GM18907 (cell line): ENCODE measurements around the gene NBAS.
"Not testable (repeated sequence)": the region's sequence is repeated elsewhere in the genome, so short reads cannot be mapped to it uniquely, and the experiment has no call there.

Source experiments
- ATAC-seq: cut with Tn5 transposase; IDR thresholded peaks from one replicate; pipeline ENCODE4 v1.9.1; 2021; ENCODE audit warnings: mild to moderate bottlenecking, moderate library complexity; ENCODE audit not compliant: unreplicated experiment

NBAS gene

GRCh38 chr2:15238028-15238427, 323.1 kb downstream of the NBAS start:
- no peak for ATAC-seq

DNA sequence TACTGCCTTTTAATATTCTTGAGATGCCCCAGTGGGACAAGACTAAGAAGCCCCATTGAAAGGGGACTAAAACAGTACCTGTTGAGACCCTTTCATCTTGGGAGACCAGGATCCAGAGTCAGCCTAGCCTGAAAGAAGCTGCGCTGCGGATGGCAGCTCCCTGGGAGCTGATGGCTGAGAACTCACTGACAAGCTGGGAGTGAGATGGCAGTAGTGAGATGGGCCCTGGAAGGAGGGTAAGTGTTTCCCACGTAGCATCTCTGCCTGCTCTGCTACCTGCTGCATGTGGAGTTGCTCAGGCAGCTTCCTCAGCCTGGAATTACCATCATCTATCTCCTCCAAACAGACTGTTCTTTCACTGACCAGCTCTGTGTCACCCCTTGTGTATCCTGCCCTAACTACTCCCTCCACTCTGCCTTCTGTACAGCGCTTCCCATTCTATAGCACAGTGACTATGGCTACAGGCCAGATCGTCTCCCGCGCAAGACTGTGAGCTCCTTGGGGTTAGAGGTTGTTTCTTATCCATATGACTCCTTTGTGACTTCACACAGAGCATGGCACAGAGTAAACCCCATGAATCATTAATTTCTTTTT, 330.4 kb downstream of the NBAS start:
- no peak for ATAC-seq

- no peak for ATAC-seq
Measured at GRCh38 chr2:15226661-15227060, 334.5 kb downstream of the NBAS start.

GRCh38 chr2:15225131-15225530, 336.0 kb downstream of the NBAS start:
- ATAC-seq, result no peak

GRCh38 chr2:15224641-15225040, 336.5 kb downstream of the NBAS start:
- ATAC-seq, result no peak

GRCh38 chr2:15223887-15224286, 337.2 kb downstream of the NBAS start:
- ATAC-seq, result no peak

DNA sequence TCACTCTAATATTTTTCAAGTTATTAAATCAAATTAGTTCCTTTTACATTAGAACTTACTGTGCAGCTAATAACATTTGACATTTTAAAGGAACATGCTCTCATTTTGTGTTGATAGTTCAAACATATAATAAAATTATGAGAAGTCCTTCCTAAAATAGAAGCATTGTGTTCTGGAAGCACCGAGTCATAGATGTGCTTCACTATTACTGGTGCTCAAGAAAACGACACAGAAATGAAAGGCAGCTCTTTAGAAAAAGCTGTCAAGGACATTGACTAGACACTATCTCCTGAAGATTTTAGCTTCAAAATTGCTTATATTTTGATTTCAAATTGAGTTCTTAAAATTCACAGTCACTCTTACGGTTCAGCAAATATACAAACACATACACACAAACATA, 338.3 kb downstream of the NBAS start:
- ATAC-seq, result no peak

- ATAC-seq, result no peak
Measured at GRCh38 chr2:15220603-15221002, 340.5 kb downstream of the NBAS start.

GRCh38 chr2:15218423-15219086, 342.6 kb downstream of the NBAS start:
- no peak for ATAC-seq

DNA sequence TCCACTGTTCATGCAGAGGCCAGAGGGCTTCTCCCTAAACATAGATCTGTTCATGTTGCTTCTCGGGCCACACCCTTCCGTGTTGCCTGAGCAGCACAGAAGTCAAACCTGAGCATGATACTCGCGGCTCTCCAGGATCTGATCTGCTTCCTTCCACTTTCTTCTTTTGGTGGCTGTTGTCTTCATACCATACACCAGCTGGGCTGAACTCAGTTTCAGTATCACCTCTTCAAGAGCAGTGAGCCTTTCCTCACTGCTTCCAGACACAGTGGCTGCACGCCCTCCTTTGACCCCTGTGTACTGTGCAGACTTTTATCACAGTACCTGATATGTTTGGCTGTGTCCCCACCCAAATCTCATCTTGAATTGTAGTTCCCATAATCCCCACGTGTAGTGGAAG, 348.9 kb downstream of the NBAS start:
- ATAC-seq, result no peak

DNA sequence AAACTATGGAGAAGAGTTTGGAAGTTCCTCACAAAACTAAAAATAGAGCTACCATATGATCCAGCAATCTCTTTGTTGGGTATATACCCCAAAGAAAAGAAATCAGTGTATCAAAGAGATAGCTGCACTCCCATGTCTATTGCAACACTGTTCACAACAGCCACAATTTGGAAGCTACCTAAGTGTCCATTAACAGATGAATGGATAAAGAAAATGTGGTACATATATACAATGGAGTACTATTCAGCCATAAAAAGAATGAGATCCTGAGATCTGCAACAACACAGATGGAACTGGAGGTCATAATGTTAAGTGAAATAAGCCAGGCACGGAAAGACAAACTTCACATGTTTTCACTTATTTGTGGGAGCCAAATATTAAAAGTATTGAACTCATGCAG, 350.6 kb downstream of the NBAS start:
- ATAC-seq, result not testable (repeated sequence)

DNA sequence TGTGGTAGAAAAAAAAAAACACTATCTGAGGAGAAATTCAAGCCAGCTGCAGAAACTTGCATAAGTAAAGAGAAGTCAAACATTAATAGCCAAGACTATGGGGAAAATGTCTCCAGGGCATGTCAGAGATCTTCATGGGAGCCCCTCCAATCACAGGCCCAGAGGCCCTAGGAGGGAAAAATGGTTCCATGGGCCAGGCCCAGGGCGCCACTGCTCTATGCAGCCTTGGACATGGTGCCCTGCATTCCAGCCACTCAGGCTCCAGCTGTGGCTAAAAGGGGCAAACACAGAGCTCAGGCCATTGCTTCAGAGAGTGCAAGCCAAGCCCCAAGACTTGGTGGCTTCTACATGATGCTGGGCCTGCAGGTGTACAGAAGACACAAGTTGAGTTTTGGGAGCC, 354.7 kb downstream of the NBAS start:
- ATAC-seq, result no peak

DNA sequence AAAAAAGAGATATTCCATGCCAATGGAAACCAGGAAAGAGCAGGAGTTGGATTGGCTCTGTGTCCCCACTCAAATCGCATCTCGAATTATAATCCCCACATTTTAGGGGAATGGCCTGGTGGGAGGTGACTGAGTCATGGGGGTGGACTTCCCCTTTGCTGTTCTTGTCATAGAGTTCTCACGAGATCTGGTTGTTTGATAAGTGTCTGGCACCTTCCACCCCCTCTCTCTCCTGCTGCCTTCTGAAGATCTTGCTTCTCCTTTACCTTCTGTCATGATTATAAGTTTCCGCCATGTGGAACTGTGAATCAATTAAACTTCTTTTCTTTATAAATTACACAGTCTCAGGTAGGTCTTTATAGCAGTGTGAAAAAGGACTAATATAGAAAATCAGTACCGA, 355.6 kb downstream of the NBAS start:
- ATAC-seq, result no peak

DNA sequence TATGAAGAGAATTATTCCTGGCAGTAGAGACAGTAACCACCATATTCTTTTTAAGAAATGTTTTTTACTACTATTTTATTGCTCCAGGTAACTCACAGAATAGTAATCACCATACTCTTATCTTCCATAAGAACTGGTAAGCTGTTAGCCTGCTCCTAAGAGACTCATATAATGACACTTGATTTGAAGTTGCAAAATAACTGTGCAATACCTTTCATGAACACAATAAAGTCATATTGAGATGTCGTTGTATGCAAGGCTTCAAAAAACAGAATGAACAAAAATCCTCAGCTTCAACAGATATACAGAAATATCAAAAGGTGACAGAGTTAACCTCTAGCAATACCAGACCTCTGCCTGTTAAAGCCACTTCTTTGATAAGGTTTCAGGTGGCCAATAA, 360.1 kb downstream of the NBAS start:
- ATAC-seq, result no peak

DNA sequence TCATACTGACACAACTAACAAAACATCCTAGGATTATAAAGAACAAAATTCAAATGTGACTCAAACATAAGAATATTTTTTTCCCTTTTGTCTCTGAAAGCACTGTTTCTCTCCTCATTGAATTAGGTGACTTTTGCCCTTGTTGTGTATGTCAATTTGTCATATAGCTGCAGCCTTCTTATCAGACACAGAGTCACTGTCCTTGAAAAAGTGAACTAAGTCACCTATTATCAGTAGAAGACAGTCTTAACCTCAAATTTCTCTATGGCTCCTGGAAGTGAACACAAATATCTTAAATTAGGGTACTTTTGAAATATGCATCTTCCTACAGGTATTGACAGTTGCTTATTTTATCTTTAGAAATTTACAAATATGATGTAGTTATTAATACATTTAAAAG, 360.6 kb downstream of the NBAS start:
- no peak for ATAC-seq

DNA sequence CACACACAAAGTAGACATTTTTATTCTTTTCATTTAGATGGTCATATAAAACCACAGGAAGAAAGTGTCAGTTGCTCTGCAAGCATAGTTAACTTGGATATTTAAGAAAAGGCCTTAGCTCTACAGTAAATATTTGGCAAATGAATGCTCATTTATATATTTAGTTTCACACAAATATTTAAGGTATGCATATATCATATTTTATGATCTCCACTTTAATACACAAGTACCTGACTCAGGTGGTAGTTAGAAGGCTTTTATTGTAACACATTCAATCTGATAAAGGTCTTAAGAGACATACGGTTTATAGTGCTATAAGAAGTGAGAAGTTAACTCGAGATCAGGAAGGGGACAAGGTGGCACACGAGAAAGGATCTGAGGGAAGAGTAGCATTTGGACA, 363.1 kb downstream of the NBAS start:
- no peak for ATAC-seq

GRCh38 chr2:15195813-15196212, 365.3 kb downstream of the NBAS start:
- no peak for ATAC-seq

GRCh38 chr2:15191789-15192188, 369.3 kb downstream of the NBAS start:
- no peak for ATAC-seq

DNA sequence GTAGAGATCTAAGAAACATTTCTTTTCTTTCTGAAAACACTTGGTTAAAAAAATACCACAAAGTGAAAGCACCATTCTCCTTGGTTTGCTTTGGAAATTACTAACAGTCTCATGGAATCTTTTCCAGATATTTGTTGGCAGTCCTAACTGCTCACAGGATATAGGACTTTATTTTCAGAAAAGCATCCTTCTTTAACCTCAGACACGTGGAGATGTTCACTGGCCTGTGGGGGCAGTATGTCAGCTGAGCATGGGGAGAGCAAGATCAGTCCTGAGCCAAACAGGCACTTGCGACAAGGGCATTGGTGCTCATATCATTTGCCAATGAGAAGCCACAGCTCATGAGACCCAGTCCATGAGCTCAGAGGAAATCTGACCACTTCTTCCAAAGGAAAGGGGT, 371.9 kb downstream of the NBAS start:
- ATAC-seq, result no peak

DNA sequence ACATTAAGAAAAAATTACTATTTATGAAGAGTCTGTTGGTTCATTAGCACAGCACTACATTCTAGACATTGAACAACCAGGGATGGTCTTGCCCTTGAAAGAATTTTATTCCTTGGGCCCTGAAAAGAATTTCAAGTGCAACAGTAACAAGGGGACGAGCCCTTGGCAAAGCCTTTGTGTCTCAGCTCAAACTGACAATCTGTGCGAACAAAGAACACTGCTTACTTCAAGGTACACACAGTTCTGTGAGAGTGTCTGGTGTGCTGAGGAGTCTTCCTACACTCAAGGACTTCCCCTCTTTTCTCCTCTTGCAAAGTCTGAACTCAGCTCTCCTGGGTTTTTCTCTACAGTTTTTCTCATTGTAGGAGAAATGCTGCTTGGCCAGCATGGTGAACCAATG, 373.4 kb downstream of the NBAS start:
- ATAC-seq, result no peak

GRCh38 chr2:15186118-15186517, 375.0 kb downstream of the NBAS start:
- ATAC-seq, result no peak

GRCh38 chr2:15184491-15184890, 376.6 kb downstream of the NBAS start:
- ATAC-seq, result no peak

DNA sequence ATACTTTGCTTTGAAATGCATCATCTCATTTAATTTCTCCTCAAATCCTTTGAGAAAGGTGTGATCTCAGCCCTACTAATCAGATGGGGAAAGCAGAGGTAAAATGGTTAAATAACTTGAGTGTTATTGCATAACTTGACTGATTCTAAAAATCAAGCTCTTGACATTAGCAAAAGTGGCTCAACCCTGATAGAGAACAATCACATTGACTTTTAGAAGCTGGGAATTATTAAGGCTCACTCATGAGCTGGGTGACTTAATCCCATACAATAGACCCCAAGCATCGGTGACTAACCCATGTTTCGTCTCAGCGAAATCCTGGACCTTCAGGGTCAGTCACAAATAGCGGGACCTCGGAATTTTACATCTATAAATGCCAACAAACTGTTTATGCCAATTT, 378.9 kb downstream of the NBAS start:
- no peak for ATAC-seq
